GM12874 (cell line): ENCODE results near the gene NEK6.

Experiments
- CTCF ChIP-seq: IDR thresholded peaks from 2 replicates; pipeline ENCODE4 v1.5.1; 2011; ENCODE audit warnings: low read depth, mild to moderate bottlenecking, control low read depth, low read length, moderate library complexity; ENCODE audit not compliant: insufficient read depth

The NEK6 gene

GRCh38 chr9:124375726-124376125 lies 118.0 kb downstream of the NEK6 start:
- TF ChIP-seq CTCF = no peak

GRCh38 chr9:124376329-124376728 lies 118.6 kb downstream of the NEK6 start:
- no peak for TF ChIP-seq CTCF

DNA sequence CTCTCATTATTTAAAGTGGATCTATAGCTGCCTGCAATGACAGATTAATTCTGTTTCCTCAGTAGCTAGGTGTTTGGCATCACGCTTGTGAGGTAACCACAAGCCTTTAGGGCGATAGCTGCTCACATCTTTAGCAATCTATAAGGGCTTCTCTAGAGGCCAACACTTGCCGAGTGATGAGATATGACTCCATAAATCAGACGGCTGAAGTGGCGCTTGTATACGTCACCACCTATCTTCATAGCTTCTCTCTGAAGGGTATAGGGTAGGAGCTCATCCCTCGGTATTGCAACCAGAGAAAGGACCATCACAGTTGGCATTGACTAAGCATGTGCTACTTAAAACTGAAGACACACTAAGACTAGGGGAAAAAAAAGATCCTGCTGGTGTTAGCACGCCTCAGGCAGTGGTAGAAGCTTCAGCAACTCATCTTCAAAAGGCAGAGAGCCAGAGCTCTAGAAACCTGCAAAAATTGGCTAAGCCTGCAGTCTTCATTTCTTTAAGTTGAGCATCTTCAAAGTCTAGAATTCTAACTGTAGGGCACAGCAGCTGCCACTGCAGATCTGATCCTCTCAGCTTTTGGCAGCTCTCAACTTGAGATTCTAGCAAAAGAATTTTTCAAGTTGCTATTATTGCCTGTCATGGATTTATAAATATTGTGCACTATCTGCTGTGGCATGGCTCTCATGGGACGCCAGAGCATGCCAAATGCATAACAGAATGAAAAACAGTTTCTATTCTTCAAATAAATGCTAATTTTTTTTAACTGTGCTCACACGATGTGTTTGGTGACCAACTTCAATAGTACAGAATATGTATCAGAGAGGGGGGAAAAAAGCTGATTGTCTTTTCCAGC lies 120.0 kb downstream of the NEK6 start:
- no peak for TF ChIP-seq CTCF

DNA sequence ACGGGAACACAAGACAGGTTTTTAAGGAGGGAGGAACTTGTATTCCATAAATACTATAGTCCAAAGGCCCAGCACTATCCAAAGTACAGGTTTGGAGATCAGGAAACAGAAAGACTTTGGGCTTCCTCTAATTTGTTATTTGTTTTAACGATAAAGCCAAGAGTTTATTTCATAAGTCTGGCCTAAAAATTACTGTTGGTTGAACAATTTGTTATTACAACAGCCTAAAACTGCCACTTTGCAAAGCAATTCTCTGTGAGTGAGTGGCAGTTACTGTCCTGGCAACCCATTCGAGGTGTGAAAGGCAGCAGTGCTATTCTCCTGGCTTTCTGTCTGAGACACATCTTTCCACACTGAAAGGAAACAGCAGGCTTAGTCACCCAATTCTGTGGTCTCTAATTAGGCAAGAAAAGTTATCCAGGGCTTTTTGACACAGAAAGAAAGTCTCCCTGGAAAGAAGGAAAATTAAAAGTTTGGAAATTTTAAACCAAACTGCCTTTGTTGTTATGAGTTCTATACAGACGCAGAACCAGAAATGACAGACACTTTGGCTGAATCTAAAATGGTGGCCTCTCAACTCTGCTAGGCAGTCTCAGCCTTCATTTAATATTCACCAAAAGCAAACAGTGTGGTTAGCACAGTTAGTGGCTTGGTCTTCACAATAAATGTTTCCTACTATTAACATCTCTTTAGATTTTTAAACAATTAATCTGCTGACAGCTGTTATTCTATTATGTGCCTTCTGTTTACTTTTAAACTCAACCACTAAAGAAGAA lies 123.6 kb downstream of the NEK6 start:
- TF ChIP-seq CTCF = no peak

GRCh38 chr9:124384210-124384609 lies 126.5 kb downstream of the NEK6 start:
- TF ChIP-seq CTCF = no peak

DNA sequence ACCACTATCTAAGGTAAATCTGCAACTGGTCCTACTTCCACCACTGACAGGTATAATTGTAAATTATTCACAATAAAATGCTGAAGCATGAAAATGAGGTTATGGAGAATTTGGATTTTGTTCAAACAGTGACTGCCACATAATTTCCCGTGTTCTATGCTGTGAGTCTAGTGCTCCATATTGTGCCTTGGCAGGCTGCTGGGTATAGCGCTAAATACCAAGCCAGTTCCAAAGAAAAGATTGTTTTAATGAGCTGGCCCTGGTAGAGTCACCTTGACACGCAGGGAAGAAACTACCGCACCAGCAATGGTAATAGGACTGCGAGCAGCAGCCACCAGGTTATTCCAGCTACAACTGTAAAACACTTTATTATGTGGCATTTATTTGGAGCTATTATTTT lies 127.1 kb downstream of the NEK6 start:
- no peak for TF ChIP-seq CTCF

GRCh38 chr9:124385623-124386022 lies 127.9 kb downstream of the NEK6 start:
- TF ChIP-seq CTCF = no peak
